Hepatic stellate cell (primary cell): ENCODE data around the gene CLEC16A.

ENCODE experiments used
- DNase-seq: peaks from one replicate; pipeline ENCODE4 v3.0.0; 2011; ENCODE audit warnings: low spot score

Gene CLEC16A

DNA sequence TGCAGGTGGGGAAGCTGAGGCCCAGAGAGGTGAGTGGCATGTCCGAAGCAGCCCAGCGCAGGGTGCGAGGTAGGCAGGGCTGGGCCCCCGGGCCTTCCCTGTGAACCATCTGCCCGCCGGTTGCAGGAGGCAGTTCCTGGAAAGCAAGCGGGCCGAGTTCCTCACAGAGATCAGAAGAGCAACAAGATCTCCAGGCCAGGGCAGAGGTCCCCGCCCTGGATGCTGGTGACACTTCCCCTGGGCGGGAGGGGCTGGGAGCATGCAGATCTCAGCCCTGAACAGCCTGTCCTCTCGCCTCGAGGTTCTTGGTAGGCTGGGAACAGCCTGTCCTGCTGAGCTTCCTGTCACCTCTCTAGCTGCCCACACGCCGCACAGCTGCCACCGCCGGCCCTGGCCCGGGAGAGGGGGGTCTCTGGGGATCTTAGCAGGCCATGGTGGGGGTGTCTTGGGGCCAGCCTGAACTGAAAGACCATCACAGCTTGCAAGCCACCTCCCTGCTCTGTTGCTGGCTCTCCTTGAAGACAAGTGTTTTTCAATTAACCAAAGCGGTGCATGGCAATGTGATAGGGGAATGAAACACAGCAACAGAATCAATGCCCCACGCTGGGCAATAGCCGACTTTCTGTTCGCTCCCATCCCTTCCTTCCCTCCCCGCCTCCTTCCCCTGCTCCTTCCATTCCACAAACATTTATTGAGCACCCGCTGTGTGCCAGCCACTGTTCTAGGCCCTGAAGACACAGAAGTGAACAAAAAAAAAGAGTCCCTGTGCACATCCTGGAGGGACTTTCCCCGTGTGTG, 279.9 kb downstream of the CLEC16A start:
- DNase-seq = no peak

DNA sequence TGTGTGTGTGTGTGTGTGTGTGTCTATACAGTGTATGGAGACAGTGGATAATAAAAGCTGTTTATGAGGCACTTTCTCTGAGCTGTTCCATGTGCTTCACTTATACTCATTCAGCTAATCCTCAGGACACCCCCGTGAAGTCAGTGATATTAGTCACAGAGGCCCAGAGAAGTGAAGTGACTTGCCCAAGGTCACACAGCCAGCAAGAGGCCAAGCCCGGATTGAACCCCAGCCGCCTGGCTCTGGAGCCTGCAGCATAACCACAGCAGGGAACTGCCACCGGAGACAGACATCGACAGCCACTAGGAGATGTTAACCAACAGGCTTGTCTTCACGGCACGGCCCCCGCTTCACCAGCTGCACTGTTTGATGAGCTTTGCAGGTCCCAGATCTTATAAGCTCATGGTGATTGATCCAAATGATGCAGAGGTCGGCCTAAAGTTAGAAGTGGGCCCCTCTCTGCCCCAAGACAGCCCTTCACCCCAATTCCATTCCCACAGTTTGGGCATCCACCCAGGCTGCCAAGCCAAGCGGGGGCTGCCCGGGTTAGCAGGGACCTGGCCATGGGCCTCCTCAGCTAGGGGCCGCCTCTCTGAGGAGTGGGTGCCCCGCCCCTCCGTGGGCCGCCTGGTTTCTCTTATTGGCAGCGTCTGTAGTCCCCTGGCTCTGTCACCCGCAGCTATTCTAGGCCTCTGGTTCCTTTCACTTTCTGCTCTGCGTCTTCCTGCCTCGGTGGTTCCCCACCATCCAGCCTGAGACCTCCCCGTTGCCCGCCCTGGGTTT, 280.7 kb downstream of the CLEC16A start:
- DNase-seq = no peak

DNA sequence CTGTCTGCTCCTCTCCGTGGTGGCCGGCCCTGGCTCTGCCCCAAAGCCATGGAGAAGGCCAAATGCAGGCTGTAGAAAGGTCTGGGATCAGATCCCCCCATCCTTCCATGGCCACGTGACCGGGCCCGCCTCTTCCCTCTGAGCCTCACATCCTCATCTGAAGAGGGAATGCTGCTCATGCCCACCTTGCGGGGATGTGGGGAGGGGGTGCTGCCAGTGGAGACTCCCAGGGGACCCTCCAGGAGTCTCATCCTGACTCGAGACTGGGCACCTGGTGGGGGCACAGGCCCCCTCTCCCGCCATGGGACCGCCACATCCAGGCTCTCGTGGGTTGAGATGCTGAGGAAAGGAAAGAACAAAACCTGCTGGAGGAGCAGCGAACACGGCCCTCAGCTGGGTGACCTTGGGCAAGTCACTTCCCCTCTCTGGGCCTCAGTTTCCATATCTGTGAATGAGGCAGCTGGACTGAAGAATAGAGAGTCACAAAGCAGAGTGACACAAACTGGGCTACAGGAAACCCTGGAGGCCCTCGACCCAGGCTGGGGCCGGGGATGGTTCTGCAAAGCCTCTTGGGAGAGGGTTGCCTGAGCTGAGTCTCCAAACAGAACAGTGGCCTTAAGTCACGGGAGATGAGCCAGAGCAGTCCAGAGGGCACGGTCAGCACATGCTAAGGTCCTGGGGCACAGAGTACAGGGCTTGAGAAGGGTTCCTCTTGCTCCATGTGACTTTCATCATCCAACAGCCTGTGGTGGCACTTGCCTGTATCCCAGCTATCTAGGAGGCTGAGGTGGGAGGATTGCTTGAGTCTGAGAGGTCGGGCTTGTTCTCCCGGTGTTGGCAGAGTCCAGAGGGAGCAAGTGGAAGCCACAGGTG, 281.5 kb downstream of the CLEC16A start:
- DNase-seq = no peak

DNA sequence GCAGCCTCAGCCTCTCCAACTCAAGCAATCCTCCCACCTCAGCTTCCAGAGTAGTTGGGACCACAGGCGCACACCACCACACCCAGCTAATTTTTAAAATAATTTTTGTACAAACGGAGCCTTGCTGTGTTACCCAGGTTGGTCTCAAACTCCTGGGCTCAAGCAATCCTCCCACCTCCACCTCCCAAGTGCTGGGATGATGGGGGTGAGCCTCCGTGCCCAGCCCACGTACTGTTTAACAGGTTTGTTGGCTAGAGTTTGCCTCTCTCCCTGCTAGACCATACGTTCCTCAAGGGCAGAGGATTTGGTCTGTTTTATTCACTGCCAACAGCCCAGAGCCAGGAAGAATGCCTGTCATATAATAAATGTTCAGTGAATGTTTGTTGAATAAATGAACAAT, 285.1 kb downstream of the CLEC16A start:
- DNase-seq = no peak

DNA sequence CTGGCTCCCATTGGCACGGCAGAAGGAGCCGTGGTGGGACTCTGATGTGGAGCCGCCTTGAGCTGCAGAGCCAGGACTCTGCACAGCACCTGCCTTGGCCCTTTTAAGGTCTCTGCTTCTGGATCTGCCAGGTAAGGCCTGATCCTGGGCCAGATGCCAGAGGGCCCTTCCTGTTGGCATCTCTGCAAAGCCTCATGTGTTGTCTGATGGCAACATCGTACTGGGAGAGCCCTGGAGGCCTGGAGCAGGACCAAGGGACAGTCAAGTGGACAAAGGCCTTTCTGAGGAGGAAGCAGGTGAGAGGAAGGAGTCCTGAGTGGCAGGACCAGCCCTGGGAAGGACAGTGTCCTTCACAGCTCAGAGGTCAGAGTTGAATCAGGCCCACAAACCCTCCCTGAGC, 285.5 kb downstream of the CLEC16A start:
- DNase-seq = no peak

DNA sequence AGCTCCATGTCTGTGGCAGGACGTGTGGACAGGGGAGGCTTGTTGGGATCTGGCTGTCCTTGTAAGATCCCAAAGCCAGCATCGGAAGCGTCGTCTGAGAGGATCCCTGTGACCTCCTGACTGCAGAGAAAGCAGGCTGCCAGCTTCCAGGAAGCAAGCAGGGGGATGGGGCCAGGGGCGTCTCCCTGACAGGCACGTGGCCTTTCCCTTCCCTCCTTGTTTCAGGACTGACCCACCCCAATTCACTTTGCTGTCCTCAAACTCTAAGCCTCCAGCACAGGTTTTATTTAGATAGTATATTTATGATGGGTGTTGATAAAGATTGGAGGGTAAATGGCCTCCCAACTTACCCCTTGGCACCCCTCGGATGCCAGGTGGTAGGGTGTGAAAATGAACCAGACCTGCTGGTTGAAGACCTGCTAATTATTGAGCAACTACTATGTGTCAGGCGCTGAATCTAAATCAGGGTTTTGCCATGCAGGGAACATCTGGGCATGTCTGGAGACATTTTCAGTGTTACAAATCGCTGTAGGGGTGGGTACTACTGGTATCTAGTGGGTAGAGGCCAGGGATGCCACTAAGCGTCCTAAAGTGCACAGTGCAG, 287.1 kb downstream of the CLEC16A start:
- DNase-seq = no peak
